Naive thymus-derived CD4-positive, alpha-beta T cell (primary cell): ENCODE results near the gene LBR. TPM values are rescaled to one million over a fixed set of nuclear protein-coding genes. Genes with fewer than 3 reads are reported as not detected.

Source experiments
- ATAC-seq: fragments of 150-1000 bp; cut with Tn5 transposase; 2 replicates; pipeline ENCODE4 v1.10.0; 2021; ENCODE audit warnings: mild to moderate bottlenecking, moderate library complexity
- CTCF ChIA-PET: fragments of 350-600 bp; sonication (Branson Sonifier 250); formaldehyde crosslinking; loops from one replicate; lab custom pipeline; 2021; ENCODE audit warnings: antibody characterized with exemption; lab: Charles Lee
- POLR2A ChIA-PET: fragments of 350-600 bp; sonication (Branson Sonifier 250); formaldehyde crosslinking; loops from one replicate; lab custom pipeline; 2021; ENCODE audit warnings: antibody characterized with exemption, inconsistent platforms; lab: Charles Lee
- DNase-seq, 9 donors: peaks; one replicate each; pipeline versions ENCODE4 v3.0.0 to v3.0.0-alpha.2; 2020 to 2022; ENCODE audit warnings: mixed read lengths in 1 of 9
- H3K27ac ChIP-seq: one replicate; pipeline ENCODE4 v1.7.0; 2013; ENCODE audit warnings: mild to moderate bottlenecking, low read depth, low read length, moderate library complexity
- H3K27me3 ChIP-seq, 2 donors: one replicate each; pipeline ENCODE4 v1.7.0; 2013; ENCODE audit warnings: low read length in 2 of 2, mild to moderate bottlenecking in 2 of 2, moderate library complexity in 2 of 2; ENCODE audit not compliant: control insufficient read depth in 2 of 2, insufficient read depth in 2 of 2
- H3K36me3 ChIP-seq, 3 experiments: 1 replicate in 2 of 3; 2 replicates in 1 of 3; pipeline ENCODE4 v1.7.0; 2013; ENCODE audit warnings: low read length in 3 of 3, mild to moderate bottlenecking in 3 of 3, moderate library complexity in 1 of 3; ENCODE audit not compliant: insufficient read depth in 3 of 3, control insufficient read depth in 2 of 3
- H3K4me1 ChIP-seq, 2 donors: one replicate each; pipeline ENCODE4 v1.7.0; 2013; ENCODE audit warnings: low read length in 2 of 2, mild to moderate bottlenecking in 2 of 2, moderate library complexity in 1 of 2; ENCODE audit not compliant: control insufficient read depth in 2 of 2, insufficient read depth in 2 of 2
- H3K4me3 ChIP-seq: 2 replicates; pipeline ENCODE4 v1.7.0; 2013; ENCODE audit warnings: mild to moderate bottlenecking, low read length
- H3K9me3 ChIP-seq, 3 experiments: 1 replicate in 2 of 3; 2 replicates in 1 of 3; pipeline ENCODE4 v1.7.0; 2013; ENCODE audit warnings: low read length in 3 of 3; ENCODE audit not compliant: control insufficient read depth in 2 of 3
- H3K27ac Mint-ChIP-seq, 9 donors: one replicate each; pipeline ENCODE4 v1.8.0; 2020 to 2022; ENCODE audit warnings: mixed read lengths in 9 of 9, mild to moderate bottlenecking in 8 of 9, moderate library complexity in 5 of 9, inconsistent platforms in 2 of 9
- H3K27me3 Mint-ChIP-seq, 5 donors: one replicate each; pipeline ENCODE4 v1.8.0; 2021 to 2022; ENCODE audit warnings: mixed read lengths in 5 of 5, mild to moderate bottlenecking in 1 of 5
- H3K36me3 Mint-ChIP-seq, 5 donors: one replicate each; pipeline ENCODE4 v1.8.0; 2020 to 2022; ENCODE audit warnings: mixed read lengths in 5 of 5, mild to moderate bottlenecking in 3 of 5, inconsistent platforms in 1 of 5
- H3K4me1 Mint-ChIP-seq, 7 donors: one replicate each; pipeline ENCODE4 v1.8.0; 2020 to 2022; ENCODE audit warnings: mixed read lengths in 7 of 7, mild to moderate bottlenecking in 3 of 7, inconsistent platforms in 1 of 7
- H3K4me3 Mint-ChIP-seq, 10 donors: one replicate each; pipeline ENCODE4 v1.8.0; 2020 to 2022; ENCODE audit warnings: mild to moderate bottlenecking in 10 of 10, mixed read lengths in 10 of 10, moderate library complexity in 6 of 10, inconsistent platforms in 2 of 10
- H3K9me3 Mint-ChIP-seq, 11 donors: one replicate each; pipeline ENCODE4 v1.8.0; 2020 to 2022; ENCODE audit warnings: mixed read lengths in 11 of 11, mild to moderate bottlenecking in 4 of 11, inconsistent platforms in 1 of 11, moderate library complexity in 1 of 11
- intact Hi-C, 2 donors: fragments of 100-400 bp; cut with micrococcal nuclease; formaldehyde crosslinking; loops; one replicate each; pipeline ENCODE4 v1.15.1; 2023
- polyA plus RNA-seq, 2 donors: library from polyadenylated mRNA; unstranded; fragments of 300-500 nt; fragmentation: Illumina TruSeq; gene quantifications; one replicate each; pipeline ENCODE4 v1.2.3, GENCODE V29; 2021
- total RNA-seq, 6 experiments: library from RNA in 5 of 6; stranded (reverse) in 5 of 6; gene quantifications; 1 replicate in 5 of 6; 2 replicates in 1 of 6; pipeline ENCODE4 v1.2.3 and lab custom pipeline; 2021 to 2026

The LBR gene
- total and polyA plus RNA-seq, 7 experiments from 2014 or later: 104 to 220 (median 128) TPM

- H3K9me3 Mint-ChIP-seq: no peaks in the 10 kb centered on the region
Measured at GRCh38 chr1:225435487-225435886, 7.6 kb upstream of the LBR start.

GRCh38 chr1:225435076-225435475 is 7.2 kb upstream of the LBR start:
- POLR2A ChIA-PET: no interaction called here
- no peaks in the 10 kb centered on the region for H3K4me1 ChIP-seq
- no peaks in the 10 kb centered on the region for H3K27me3 ChIP-seq
- H3K36me3 ChIP-seq: no peaks in the 10 kb centered on the region
- Mint-ChIP-seq H3K9me3 (no peaks in the 10 kb centered on the region), H3K4me1 (peaks cover 0 to 23% (median 5%) of the 10 kb centered on the region in 7 donors), H3K36me3 (peaks cover 0 to 7% (median 0%) of the 10 kb centered on the region in 5 donors), H3K27me3 (peaks cover 0 to 4% (median 0%) of the 10 kb centered on the region in 5 donors), H3K27ac (no peak overlapping the region), H3K4me3 (no peak overlapping the region)
- no peak overlapping the region for H3K4me3 ChIP-seq
- intact Hi-C loops: no loop called here
- DNase-seq (no peak), ATAC-seq (no peak)
- no peaks in the 10 kb centered on the region for H3K9me3 ChIP-seq
- CTCF ChIA-PET: no interaction called here
- no peak overlapping the region for H3K27ac ChIP-seq

More at GRCh38 chr1:225435487-225435886, 7.6 kb upstream of the LBR start:
- ChIA-PET CTCF (no interaction called here), POLR2A (no interaction called here)
- H3K27ac Mint-ChIP-seq: no peak overlapping the region
- no peaks in the 10 kb centered on the region for H3K36me3 ChIP-seq
- H3K9me3 ChIP-seq: no peaks in the 10 kb centered on the region
- ATAC-seq (no peak), DNase-seq (no peak)
- H3K27me3 Mint-ChIP-seq: peaks cover 0 to 4% (median 0%) of the 10 kb centered on the region in 5 donors
- H3K27ac ChIP-seq: no peak overlapping the region
- H3K4me1 Mint-ChIP-seq: peaks cover 0 to 19% (median 5%) of the 10 kb centered on the region in 7 donors
- intact Hi-C loops: no loop called here
- no peaks in the 10 kb centered on the region for H3K4me1 ChIP-seq
- no peak overlapping the region for H3K4me3 ChIP-seq
- H3K36me3 Mint-ChIP-seq: peaks cover 0 to 7% (median 0%) of the 10 kb centered on the region in 5 donors
- no peaks in the 10 kb centered on the region for H3K27me3 ChIP-seq
- no peak overlapping the region for H3K4me3 Mint-ChIP-seq

GRCh38 chr1:225434046-225434445 is 6.2 kb upstream of the LBR start:
- intact Hi-C loops: no loop called here
- DNase-seq (no peak), ATAC-seq (no peak)
- Mint-ChIP-seq H3K9me3 (no peaks in the 10 kb centered on the region), H3K27me3 (peaks cover 0 to 4% (median 0%) of the 10 kb centered on the region in 5 donors), H3K27ac (no peak overlapping the region), H3K4me1 (peaks cover 3 to 27% (median 6%) of the 10 kb centered on the region in 7 donors), H3K36me3 (peaks cover 0 to 7% (median 0%) of the 10 kb centered on the region in 5 donors), H3K4me3 (no peak overlapping the region)
- POLR2A ChIA-PET: interaction anchor here (1.4 to 11.0 kb wide), 2 partner anchors 9 to 34 kb away, joined by 4 to 236 read pairs; no protein-coding TSS in a partner anchor
- H3K4me1 ChIP-seq: peaks cover 0 to 3% of the 10 kb centered on the region in 2 donors
- no peaks in the 10 kb centered on the region for H3K36me3 ChIP-seq
- CTCF ChIA-PET: interaction anchor here (0.6 kb wide), 1 partner anchor 11 kb away, joined by 4 read pairs; no protein-coding TSS in a partner anchor
- H3K27ac ChIP-seq: no peak overlapping the region
- no peak overlapping the region for H3K4me3 ChIP-seq
- H3K9me3 ChIP-seq: no peaks in the 10 kb centered on the region
- H3K27me3 ChIP-seq: no peaks in the 10 kb centered on the region

- Histone ChIP-seq H3K9me3 (no peaks in the 10 kb centered on the region), H3K27ac (no peak overlapping the region), H3K27me3 (no peaks in the 10 kb centered on the region), H3K4me3 (no peak overlapping the region), H3K4me1 (peaks cover 1 to 6% of the 10 kb centered on the region in 2 donors), H3K36me3 (peaks cover 0 to 3% (median 0%) of the 10 kb centered on the region in 3 experiments)
- H3K36me3 Mint-ChIP-seq: peaks cover 0 to 12% (median 0%) of the 10 kb centered on the region in 5 donors
- POLR2A ChIA-PET: interaction anchor here (0.8 to 11.0 kb wide), 2 partner anchors 12 to 30 kb away, joined by 3 to 236 read pairs; no protein-coding TSS in a partner anchor
- H3K4me1 Mint-ChIP-seq: peaks cover 12 to 28% (median 16%) of the 10 kb centered on the region in 7 donors
- peaks cover 0 to 4% (median 0%) of the 10 kb centered on the region in 5 donors for H3K27me3 Mint-ChIP-seq
- no peak overlapping the region for H3K4me3 Mint-ChIP-seq
- H3K27ac Mint-ChIP-seq: no peak overlapping the region
- CTCF ChIA-PET: interaction anchor here (0.7 kb wide), 2 partner anchors 382 to 626 kb away, joined by 3 to 4 read pairs; no protein-coding TSS in a partner anchor
- ATAC-seq (no peak), DNase-seq (peak in 1 of 9 donors; percentile 16)
- intact Hi-C loops: no loop called here
- no peaks in the 10 kb centered on the region for H3K9me3 Mint-ChIP-seq
Measured at GRCh38 chr1:225431081-225431863, 3.4 kb upstream of the LBR start.

GRCh38 chr1:225430301-225430700 is 2.5 kb upstream of the LBR start:
- Mint-ChIP-seq H3K36me3 (peaks cover 0 to 12% (median 0%) of the 10 kb centered on the region in 5 donors), H3K27ac (peak overlapping the region in 2 of 9 donors; percentile 17 to 45), H3K4me1 (peaks cover 21 to 32% (median 25%) of the 10 kb centered on the region in 7 donors), H3K9me3 (no peaks in the 10 kb centered on the region), H3K4me3 (peak overlapping the region in 2 of 10 donors; percentile 7 to 18), H3K27me3 (peaks cover 0 to 4% (median 0%) of the 10 kb centered on the region in 5 donors)
- peaks cover 0 to 3% (median 0%) of the 10 kb centered on the region in 3 experiments for H3K36me3 ChIP-seq
- intact Hi-C loops: no loop called here
- H3K4me3 ChIP-seq: no peak overlapping the region
- DNase-seq (peak in 1 of 9 donors; percentile 8), ATAC-seq (no peak)
- H3K4me1 ChIP-seq: peaks cover 11 to 16% of the 10 kb centered on the region in 2 donors
- H3K27ac ChIP-seq: no peak overlapping the region
- no peaks in the 10 kb centered on the region for H3K27me3 ChIP-seq
- no peaks in the 10 kb centered on the region for H3K9me3 ChIP-seq
- ChIA-PET CTCF (interaction anchor here (1.1 kb wide), 1 partner anchor 11 kb away, joined by 5 read pairs; no protein-coding TSS in a partner anchor), POLR2A (interaction anchor here (1.1 to 11.0 kb wide), 3 partner anchors 13 to 45 kb away, joined by 3 to 236 read pairs (median 87); no protein-coding TSS in a partner anchor)

GRCh38 chr1:225428881-225429455 is 1.1 kb upstream of the LBR start:
- intact Hi-C loops: loop anchor here (1.0 to 10.0 kb wide), 19 partner anchors 16 to 1584 kb away; partner anchors contain the start of genes H3-3A (in 2 of the 2), SDE2 (in 2 of the 2), ACBD3 (in 1 of the 2) and DEGS1 (in 1 of the 2)
- H3K4me3 Mint-ChIP-seq: peak overlapping the region; percentile 88 to 99 (median 91)
- H3K27ac ChIP-seq: peak overlapping the region; percentile 78
- H3K36me3 Mint-ChIP-seq: peaks cover 0 to 12% (median 0%) of the 10 kb centered on the region in 5 donors
- H3K36me3 ChIP-seq: peaks cover 0 to 3% (median 0%) of the 10 kb centered on the region in 3 experiments
- peak in 1 of 9 donors; percentile 10 for DNase-seq
- no peaks in the 10 kb centered on the region for H3K9me3 ChIP-seq
- peaks cover 24 to 29% of the 10 kb centered on the region in 2 donors for H3K4me1 ChIP-seq
- H3K27me3 Mint-ChIP-seq: no peaks in the 10 kb centered on the region
- H3K4me3 ChIP-seq: peak overlapping the region; percentile 71
- peak overlapping the region; percentile 71 to 97 (median 90) for H3K27ac Mint-ChIP-seq
- H3K27me3 ChIP-seq: no peaks in the 10 kb centered on the region
- ChIA-PET CTCF (interaction anchor here (1.4 to 1.7 kb wide), 2 partner anchors 16 to 38 kb away, joined by 5 to 6 read pairs; no protein-coding TSS in a partner anchor), POLR2A (interaction anchor here (0.6 to 11.0 kb wide), 20 partner anchors 10 to 996 kb away, joined by 3 to 236 read pairs (median 4); partner anchors contain the start of genes H3-3A, PYCR2, SDE2 and SRP9)
- H3K4me1 Mint-ChIP-seq: peaks cover 34 to 46% (median 39%) of the 10 kb centered on the region in 7 donors
- no peak for ATAC-seq
- H3K9me3 Mint-ChIP-seq: no peaks in the 10 kb centered on the region
